ENCODE data around the gene SLC7A11. TPM values are rescaled to one million over a fixed set of nuclear protein-coding genes. Genes with fewer than 3 reads are reported as not detected.

SLC7A11 gene
- total RNA-seq, 2 experiments from 2014 or later = 7.0 to 7.1 TPM

DNA sequence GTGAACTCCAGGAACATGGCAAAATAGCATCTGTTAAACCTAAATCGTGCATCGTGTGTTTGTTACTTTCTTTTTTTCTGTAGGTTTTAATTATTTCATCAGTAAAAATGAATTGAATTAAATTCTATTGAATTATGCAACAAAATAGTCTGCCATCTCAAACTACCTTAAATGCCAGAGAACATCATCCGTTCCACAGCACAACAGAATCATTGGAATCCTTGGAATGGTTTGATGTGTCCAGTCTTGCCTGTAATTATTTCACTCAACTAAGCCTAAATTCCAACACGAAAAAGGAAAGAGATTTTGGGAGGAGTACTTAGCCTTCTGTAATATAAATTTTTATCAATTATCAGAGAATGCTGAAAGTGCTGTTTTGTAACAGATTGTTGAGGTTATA is 17.1 kb upstream of the SLC7A11 start:
- POLR2A ChIA-PET = no interaction called here
- peaks cover 4% of the 10 kb centered on the region for H3K4me1 Mint-ChIP-seq
- H3K4me3 Mint-ChIP-seq = no peak overlapping the region
- CTCF ChIA-PET = no interaction called here
- no peak for DNase-seq
- H3K36me3 Mint-ChIP-seq (ENCODE audit: low read depth) = no peaks in the 10 kb centered on the region
- H3K27ac Mint-ChIP-seq = no peak overlapping the region
- peaks cover 11% of the 10 kb centered on the region for H3K27me3 Mint-ChIP-seq
- no peaks in the 10 kb centered on the region for H3K9me3 Mint-ChIP-seq

DNA sequence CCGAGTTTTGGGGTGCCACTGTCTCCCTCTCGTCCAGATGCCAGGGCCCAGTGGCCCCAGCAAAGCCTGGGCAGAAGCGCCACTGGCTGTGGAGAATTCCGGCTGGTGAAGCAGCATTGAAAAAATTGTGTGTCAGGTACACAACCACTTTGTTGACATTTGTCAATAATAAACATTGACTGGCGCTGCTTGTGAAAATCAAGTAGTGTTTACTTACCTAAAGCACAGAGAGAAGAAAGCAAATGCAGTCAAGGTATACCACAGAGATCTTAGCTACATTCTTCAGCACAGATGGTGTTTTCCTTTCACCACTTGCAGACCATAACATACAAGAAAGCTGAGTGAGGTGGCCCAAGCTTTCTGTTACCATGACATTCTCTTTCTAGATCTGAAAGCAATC is 14.5 kb upstream of the SLC7A11 start:
- CTCF ChIA-PET = no interaction called here
- H3K4me1 Mint-ChIP-seq = peaks cover 4% of the 10 kb centered on the region
- H3K4me3 Mint-ChIP-seq = no peak overlapping the region
- no peaks in the 10 kb centered on the region for H3K36me3 Mint-ChIP-seq (ENCODE audit: low read depth)
- peaks cover 4% of the 10 kb centered on the region for H3K27me3 Mint-ChIP-seq
- H3K9me3 Mint-ChIP-seq = no peaks in the 10 kb centered on the region
- DNase-seq = no peak
- POLR2A ChIA-PET = no interaction called here
- H3K27ac Mint-ChIP-seq = no peak overlapping the region

DNA sequence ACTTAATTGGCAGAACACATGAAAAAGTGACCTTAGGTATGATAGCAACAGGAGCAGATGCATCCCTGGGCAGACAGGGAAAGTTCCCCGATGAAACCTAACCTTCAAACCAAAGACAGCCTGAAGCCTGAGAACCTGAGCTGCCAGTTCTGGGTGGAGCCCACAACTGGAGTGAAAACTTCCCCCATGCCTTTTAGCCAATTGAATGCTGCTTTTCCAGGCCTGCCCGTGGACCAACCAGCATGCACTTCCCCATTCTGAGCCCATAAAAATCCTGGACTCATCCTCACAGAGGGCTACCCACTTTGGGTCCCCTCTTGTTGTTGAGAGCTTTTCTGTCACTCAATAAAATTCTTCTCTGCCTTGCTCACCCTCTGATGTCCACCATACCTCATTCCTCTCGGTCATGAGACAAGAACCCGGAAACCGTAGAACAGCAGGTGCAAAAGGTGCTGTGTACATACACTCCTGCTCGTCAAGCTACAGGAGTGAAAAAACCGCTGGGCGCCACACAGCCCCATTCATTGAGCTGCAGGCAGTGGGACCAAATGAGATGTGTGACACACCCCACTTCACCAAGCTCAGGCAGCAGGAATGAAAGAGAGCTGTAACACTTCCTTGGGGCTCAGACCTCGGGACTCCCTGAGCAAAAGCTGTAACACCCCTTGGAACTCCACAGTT is 13.9 kb upstream of the SLC7A11 start:
- Mint-ChIP-seq H3K27ac (no peak overlapping the region), H3K9me3 (no peaks in the 10 kb centered on the region), H3K27me3 (peaks cover 4% of the 10 kb centered on the region), H3K36me3 (ENCODE audit: low read depth) (no peaks in the 10 kb centered on the region), H3K4me1 (peaks cover 4% of the 10 kb centered on the region), H3K4me3 (no peak overlapping the region)
- POLR2A ChIA-PET = no interaction called here
- DNase-seq = no peak
- CTCF ChIA-PET = no interaction called here

DNA sequence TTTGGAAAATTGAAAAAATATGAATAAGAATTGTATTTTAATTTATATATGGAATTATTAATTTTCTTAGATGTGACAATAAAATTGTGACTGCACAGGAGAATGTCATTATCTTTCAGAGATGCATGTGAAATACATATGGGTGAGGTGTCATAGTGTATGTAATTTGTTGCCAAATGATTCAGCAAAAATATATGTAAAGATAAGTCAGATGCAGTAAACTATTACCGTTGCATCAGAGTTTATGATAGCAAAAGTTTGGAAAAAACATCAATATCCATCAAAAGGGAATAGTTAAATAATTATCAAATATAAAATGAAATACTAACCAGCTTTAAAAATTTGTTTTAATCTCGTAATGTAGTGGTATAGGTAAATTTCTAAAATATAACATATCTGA is 10.4 kb upstream of the SLC7A11 start:
- Mint-ChIP-seq H3K4me1 (peaks cover 4% of the 10 kb centered on the region), H3K27me3 (peaks cover 4% of the 10 kb centered on the region), H3K9me3 (no peaks in the 10 kb centered on the region), H3K36me3 (ENCODE audit: low read depth) (no peaks in the 10 kb centered on the region), H3K27ac (no peak overlapping the region), H3K4me3 (no peak overlapping the region)
- DNase-seq = no peak
- ChIA-PET CTCF (no interaction called here), POLR2A (interaction anchor here (1.4 kb wide), 1 partner anchor 10 kb away, joined by 3 read pairs; the partner anchor contains the start of gene SLC7A11)

DNA sequence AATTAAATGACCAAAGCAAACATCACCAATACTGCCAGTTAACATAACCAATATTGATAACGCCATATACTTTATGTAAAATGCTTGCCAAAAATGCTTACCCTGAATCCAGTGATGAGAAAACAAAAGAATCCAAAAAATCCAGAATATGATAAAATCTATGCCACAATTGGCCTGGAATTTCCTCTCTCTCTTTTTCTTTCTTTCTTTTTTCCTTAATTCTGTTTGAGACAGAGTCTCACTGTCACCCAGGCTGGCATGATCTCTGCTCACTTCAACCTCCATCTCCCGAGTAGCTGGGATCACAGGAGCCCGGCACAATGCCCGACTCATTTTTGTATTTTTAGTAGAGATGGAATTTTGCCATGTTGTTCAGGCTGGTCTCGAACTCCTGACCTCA is 9.8 kb upstream of the SLC7A11 start:
- H3K27ac Mint-ChIP-seq = no peak overlapping the region
- CTCF ChIA-PET = no interaction called here
- peaks cover 3% of the 10 kb centered on the region for H3K27me3 Mint-ChIP-seq
- H3K4me1 Mint-ChIP-seq = peaks cover 4% of the 10 kb centered on the region
- POLR2A ChIA-PET = interaction anchor here (1.4 kb wide), 1 partner anchor 9 kb away, joined by 3 read pairs; the partner anchor contains the start of gene SLC7A11
- H3K9me3 Mint-ChIP-seq = no peaks in the 10 kb centered on the region
- no peak for DNase-seq
- no peak overlapping the region for H3K4me3 Mint-ChIP-seq
- H3K36me3 Mint-ChIP-seq (ENCODE audit: low read depth) = no peaks in the 10 kb centered on the region

DNA sequence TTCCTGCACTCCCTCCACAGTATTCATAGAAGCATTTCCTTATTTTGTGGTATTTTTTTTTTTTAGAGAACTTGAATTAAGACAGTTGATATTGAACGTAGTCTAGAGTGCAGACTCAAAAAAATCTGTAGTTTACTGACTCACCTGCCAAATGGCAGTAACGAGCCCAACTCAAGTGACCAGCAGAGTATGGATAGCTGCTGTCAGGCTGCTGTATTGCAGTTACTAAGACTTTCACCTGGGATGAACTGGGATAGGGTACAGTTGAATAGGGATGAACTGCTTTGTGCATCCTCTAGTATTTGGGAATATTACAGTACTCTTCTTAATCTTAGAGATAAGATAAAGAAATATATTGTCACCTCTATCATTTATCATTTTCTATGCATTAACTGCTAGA is 7.0 kb upstream of the SLC7A11 start:
- no peak overlapping the region for H3K27ac Mint-ChIP-seq

DNA sequence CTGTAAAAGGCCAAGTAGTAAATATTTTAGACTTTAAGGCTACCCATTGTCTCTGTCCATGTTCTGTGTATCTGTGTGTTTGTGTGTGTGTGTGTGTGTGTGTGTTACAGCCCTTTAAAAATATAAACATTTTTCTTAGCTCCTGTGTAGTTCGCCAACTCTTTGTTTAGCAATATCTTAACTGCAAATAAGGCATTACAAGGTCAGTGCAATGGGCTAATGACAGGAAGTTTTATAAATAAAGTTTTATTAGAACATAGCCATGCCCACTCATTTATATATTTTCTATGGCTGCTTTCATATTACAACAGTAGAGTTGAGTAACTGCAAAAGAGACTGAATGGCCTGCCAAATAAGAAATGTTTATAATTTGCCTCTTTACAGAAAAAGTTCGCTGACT is 5.9 kb upstream of the SLC7A11 start:
- peaks cover 4% of the 10 kb centered on the region for H3K4me1 Mint-ChIP-seq
- H3K36me3 Mint-ChIP-seq (ENCODE audit: low read depth) = no peaks in the 10 kb centered on the region
- ChIA-PET POLR2A (no interaction called here), CTCF (no interaction called here)
- peaks cover 2% of the 10 kb centered on the region for H3K27me3 Mint-ChIP-seq
- DNase-seq = no peak
- no peaks in the 10 kb centered on the region for H3K9me3 Mint-ChIP-seq
- H3K27ac Mint-ChIP-seq = no peak overlapping the region
- no peak overlapping the region for H3K4me3 Mint-ChIP-seq

More for the DNA sequence above, 7.0 kb upstream of the SLC7A11 start:
- no peaks in the 10 kb centered on the region for H3K9me3 Mint-ChIP-seq
- peaks cover 2% of the 10 kb centered on the region for H3K27me3 Mint-ChIP-seq
- ChIA-PET CTCF (interaction anchor here (0.7 kb wide), 1 partner anchor 22 kb away, joined by 6 read pairs; no protein-coding TSS in a partner anchor), POLR2A (no interaction called here)
- no peaks in the 10 kb centered on the region for H3K4me1 Mint-ChIP-seq
- no peak for DNase-seq
- H3K4me3 Mint-ChIP-seq = no peak overlapping the region
- no peaks in the 10 kb centered on the region for H3K36me3 Mint-ChIP-seq (ENCODE audit: low read depth)

DNA sequence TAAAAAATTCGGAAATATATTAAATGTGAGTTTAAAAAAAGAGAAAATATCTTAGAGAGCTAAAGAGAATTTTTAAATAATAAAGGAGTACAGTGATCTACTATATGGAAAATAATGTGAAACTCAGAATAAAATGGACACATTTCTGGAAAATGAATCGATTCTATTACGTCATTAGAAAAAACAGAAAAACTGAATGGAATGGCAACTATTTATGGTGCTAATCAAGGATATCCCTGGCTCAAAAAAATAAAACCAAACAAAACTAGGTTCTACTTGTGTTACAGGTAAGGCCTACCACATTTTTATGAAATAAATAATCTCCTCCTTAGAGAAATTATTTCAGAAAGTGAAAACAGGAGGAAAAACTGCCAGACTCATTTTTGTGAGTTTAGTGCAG is 5.5 kb upstream of the SLC7A11 start:
- Mint-ChIP-seq H3K4me1 (peaks cover 4% of the 10 kb centered on the region), H3K9me3 (no peaks in the 10 kb centered on the region), H3K27ac (no peak overlapping the region), H3K27me3 (peaks cover 2% of the 10 kb centered on the region), H3K4me3 (no peak overlapping the region), H3K36me3 (ENCODE audit: low read depth) (no peaks in the 10 kb centered on the region)
- DNase-seq = no peak
- ChIA-PET POLR2A (no interaction called here), CTCF (interaction anchor here (0.7 kb wide), 1 partner anchor 1415 kb away, joined by 5 read pairs; no protein-coding TSS in a partner anchor)

DNA sequence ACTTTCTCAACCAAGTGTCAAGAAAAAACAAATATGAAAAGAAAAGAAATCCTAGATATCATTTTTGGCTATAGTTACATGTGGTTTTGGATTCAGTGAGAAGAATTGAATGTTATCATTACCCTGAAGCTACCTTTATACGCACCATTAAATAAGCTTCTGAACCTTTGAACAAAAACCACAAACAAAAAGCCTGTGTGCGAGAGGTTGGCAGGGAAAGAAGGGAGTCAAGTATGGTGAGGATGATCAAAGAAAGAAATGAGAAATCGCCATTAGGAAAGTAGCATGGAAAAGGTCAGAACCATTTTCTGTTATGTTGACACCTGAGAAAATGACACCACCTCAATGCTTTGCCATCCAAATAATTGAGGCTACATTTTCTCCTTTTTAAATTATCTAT is 1.2 kb upstream of the SLC7A11 start:
- H3K27ac Mint-ChIP-seq = peak overlapping the region; percentile 23
- H3K4me3 Mint-ChIP-seq = no peak overlapping the region
- H3K4me1 Mint-ChIP-seq = peaks cover 27% of the 10 kb centered on the region
- ChIA-PET POLR2A (interaction anchor here (1.5 kb wide), 1 partner anchor 11 kb away, joined by 3 read pairs; no protein-coding TSS in a partner anchor), CTCF (no interaction called here)
- H3K9me3 Mint-ChIP-seq = no peaks in the 10 kb centered on the region
- DNase-seq = no peak
- no peaks in the 10 kb centered on the region for H3K36me3 Mint-ChIP-seq (ENCODE audit: low read depth)
- no peaks in the 10 kb centered on the region for H3K27me3 Mint-ChIP-seq

DNA sequence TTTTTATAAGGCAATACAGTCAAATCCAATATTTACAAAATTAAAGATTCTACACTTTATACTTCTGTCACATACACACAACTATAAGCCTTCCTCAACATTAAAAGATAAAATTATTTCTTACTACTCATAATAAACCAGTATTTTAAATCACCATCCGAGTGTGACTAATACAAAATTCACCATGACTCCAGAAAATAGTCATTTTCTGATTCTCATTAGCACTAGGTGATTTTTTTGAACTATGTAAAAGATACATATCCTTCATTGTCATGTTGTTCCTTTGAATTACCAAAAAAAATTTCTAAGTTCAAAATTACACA is 646 bp upstream of the SLC7A11 start:
- peak overlapping the region; percentile 88 for H3K4me3 Mint-ChIP-seq
- peaks cover 27% of the 10 kb centered on the region for H3K4me1 Mint-ChIP-seq
- ChIA-PET POLR2A (interaction anchor here (1.0 to 1.5 kb wide), 4 partner anchors 8 to 1057 kb away, joined by 3 to 4 read pairs (median 3); no protein-coding TSS in a partner anchor), CTCF (interaction anchor here (0.7 kb wide), 2 partner anchors 8 to 628 kb away, joined by 3 read pairs; no protein-coding TSS in a partner anchor)
- H3K36me3 Mint-ChIP-seq (ENCODE audit: low read depth) = no peaks in the 10 kb centered on the region
- H3K27me3 Mint-ChIP-seq = no peaks in the 10 kb centered on the region
- no peak for DNase-seq
- H3K9me3 Mint-ChIP-seq = no peaks in the 10 kb centered on the region
- H3K27ac Mint-ChIP-seq = peak overlapping the region; percentile 92

DNA sequence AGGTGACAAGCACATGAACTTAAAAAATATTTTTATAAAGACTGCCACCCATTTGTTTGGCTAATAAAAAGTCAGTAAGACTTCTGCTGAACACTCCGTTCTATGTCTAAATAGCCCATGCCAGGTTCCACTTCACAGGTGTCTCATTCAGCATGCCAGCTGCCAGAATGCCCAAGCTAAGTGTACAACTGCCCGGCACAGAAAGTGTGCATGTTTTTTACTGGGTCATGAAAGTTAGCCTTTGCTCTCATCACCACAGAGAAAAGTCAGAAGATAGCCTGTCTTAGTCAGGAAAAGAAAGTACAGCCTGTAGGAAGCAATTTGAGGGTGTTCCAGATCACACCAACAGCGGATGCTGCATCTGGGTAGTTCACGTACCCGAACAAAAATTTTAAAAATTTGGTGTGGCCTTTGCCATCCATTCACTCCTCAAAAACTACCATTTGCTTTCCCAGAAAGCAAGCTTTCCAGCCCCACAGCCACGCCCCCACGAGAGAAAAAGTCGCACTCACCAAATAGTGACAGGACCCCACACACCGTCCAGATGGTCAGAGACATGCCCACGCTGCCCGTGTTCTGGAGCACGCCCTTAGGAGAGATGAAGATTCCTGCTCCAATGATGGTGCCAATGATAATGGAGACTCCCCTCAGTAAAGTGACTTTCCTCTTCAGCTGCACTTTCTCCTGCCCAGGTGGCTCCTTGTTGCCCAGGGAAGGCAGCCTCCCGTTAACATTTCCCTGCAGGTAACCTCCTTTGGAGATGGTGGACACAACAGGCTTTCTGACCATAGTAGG is 671 bp downstream of the SLC7A11 start:
- Mint-ChIP-seq H3K27ac (peak overlapping the region; percentile 92), H3K9me3 (no peaks in the 10 kb centered on the region), H3K4me1 (peaks cover 30% of the 10 kb centered on the region), H3K4me3 (peak overlapping the region; percentile 88), H3K27me3 (no peaks in the 10 kb centered on the region), H3K36me3 (ENCODE audit: low read depth) (peaks cover 5% of the 10 kb centered on the region)
- CTCF ChIA-PET = no interaction called here
- DNase-seq = peak; percentile 21
- POLR2A ChIA-PET = interaction anchor here (1.2 kb wide), 2 partner anchors 9 to 1059 kb away, joined by 3 to 4 read pairs; no protein-coding TSS in a partner anchor

DNA sequence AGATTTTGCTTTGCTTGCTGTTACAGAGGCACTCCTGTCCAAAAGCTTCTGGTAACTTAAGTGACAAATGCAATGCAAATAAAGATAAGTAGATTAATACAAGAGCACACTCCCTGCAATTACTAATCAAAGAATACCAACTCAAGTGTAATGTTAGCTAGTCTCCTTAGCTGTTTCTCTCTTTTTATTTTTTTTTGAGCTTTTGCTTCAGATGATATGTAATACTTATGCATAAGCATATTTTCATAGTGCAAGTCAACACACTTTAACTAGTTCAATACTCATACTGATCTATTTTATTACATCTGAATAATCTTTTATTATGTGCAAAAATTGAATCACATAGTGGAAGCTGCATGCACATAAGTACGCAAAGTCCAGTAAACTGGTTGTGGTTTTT is 2.7 kb downstream of the SLC7A11 start:
- Mint-ChIP-seq H3K27ac (no peak overlapping the region), H3K27me3 (no peaks in the 10 kb centered on the region), H3K4me3 (peak overlapping the region; percentile 66), H3K9me3 (no peaks in the 10 kb centered on the region), H3K36me3 (ENCODE audit: low read depth) (peaks cover 17% of the 10 kb centered on the region), H3K4me1 (peaks cover 43% of the 10 kb centered on the region)
- DNase-seq = no peak
- POLR2A ChIA-PET = no interaction called here
- CTCF ChIA-PET = interaction anchor here (1.1 kb wide), 1 partner anchor 149 kb away, joined by 3 read pairs; no protein-coding TSS in a partner anchor

DNA sequence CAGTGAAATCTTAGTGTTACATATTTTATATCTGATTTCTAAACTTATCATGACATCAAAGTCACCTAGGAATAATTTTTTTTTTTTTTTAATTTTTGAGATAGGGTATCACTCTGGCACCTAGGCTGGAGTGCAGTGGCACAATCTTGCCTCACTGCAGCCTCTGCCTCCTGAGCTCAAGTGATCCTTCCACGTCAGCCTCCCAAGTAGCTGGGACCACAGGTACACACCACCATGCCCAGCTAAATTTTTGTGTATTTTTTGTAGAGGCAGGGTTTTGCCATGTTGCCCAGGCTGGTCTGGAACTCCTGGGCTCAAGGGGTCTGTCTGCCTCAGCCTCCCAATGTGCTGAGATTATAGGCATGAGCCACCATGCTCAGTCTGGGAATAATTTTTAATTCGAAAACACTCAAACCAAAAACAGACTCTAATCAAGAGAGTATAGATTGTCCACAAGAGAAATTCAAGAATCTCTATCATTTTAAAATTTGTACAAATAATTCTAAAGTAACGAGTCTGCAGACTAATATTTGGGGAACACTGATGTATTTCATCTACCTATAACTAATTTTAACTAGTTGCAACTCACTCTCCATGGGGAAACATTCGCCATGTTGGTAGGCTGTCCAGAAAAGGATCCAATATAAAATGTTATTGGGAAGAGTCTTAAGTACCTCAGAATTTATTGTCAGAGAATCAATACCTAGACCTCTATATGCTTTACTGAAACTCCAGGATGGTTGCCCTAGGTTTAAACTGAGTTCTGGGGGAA is 3.4 kb downstream of the SLC7A11 start:
- ChIA-PET CTCF (no interaction called here), POLR2A (interaction anchor here (1.2 kb wide), 1 partner anchor 9 kb away, joined by 3 read pairs; no protein-coding TSS in a partner anchor)
- Mint-ChIP-seq H3K27ac (no peak overlapping the region), H3K4me1 (peaks cover 41% of the 10 kb centered on the region), H3K27me3 (no peaks in the 10 kb centered on the region), H3K36me3 (ENCODE audit: low read depth) (peaks cover 19% of the 10 kb centered on the region), H3K9me3 (no peaks in the 10 kb centered on the region), H3K4me3 (no peak overlapping the region)
- no peak for DNase-seq
